ENCODE measurements around the gene PUS7L. TPM values are rescaled to one million over a fixed set of nuclear protein-coding genes. Genes with fewer than 3 reads are reported as not detected.

PUS7L gene
- total RNA-seq, 1 experiment from 2014 or later: 11.4 TPM

GRCh38 chr12:43737646-43738045, 20.9 kb downstream of the PUS7L start:
- H3K27me3 ChIP-seq (ENCODE audit: control insufficient read depth, insufficient read depth, low read length): no peaks in the 10 kb centered on the region
- peaks cover 3% of the 10 kb centered on the region; the same call in 1 of the 2 replicates for H3K36me3 ChIP-seq (ENCODE audit: control insufficient read depth, insufficient read depth, low read length)
- POLR2A ChIA-PET: no interaction called here
- no peaks in the 10 kb centered on the region for H3K9me3 ChIP-seq (ENCODE audit: control insufficient read depth, insufficient read depth, low read depth, low read length)
- CTCF ChIA-PET: no interaction called here
- in situ Hi-C loops (cut with HindIII; ENCODE audit: low pct_unique_long_range_greater_than_20kb, low sequenced_read_pairs): no loop called here
- no peak for ATAC-seq
- H3K4me3 ChIP-seq (ENCODE audit: low read depth in 2 of 2, low read length in 2 of 2): no peak overlapping the region
- intact Hi-C loops (cut with micrococcal nuclease; ENCODE audit: unreplicated experiment): no loop called here
- TF ChIP-seq TCF7L2 (IDR thresholded peaks at IDR 0.05; ENCODE audit: low read depth, low read length): no peak
- no peak for TF ChIP-seq POLR2AphosphoS5 (IDR thresholded peaks at IDR 0.05; ENCODE audit: low read depth, low read length)
- no peak for TF ChIP-seq REST (IDR thresholded peaks at IDR 0.05; ENCODE audit: insufficient read depth in 1 of 2, low read depth in 2 of 2, low read length in 1 of 2)
- TF ChIP-seq SIN3A (IDR thresholded peaks at IDR 0.05; ENCODE audit: borderline replicate concordance, insufficient read depth, low read depth, low read length): no peak
- no peak for TF ChIP-seq CTCF (IDR thresholded peaks at IDR 0.05)
- no TSS peak for BruUV-seq (replicated peaks)
- no peak for DNase-seq (ENCODE audit: low read depth, low spot score)
- no peak overlapping the region for H3K27ac ChIP-seq (ENCODE audit: low read length)
- H3K4me1 ChIP-seq (ENCODE audit: control insufficient read depth, insufficient read depth, low read length): no peaks in the 10 kb centered on the region

GRCh38 chr12:43736927-43737440, 21.6 kb downstream of the PUS7L start:
- BruUV-seq (replicated peaks): no TSS peak
- Histone ChIP-seq H3K27me3 (ENCODE audit: control insufficient read depth, insufficient read depth, low read length) (no peaks in the 10 kb centered on the region), H3K4me1 (ENCODE audit: control insufficient read depth, insufficient read depth, low read length) (no peaks in the 10 kb centered on the region), H3K4me3 (ENCODE audit: low read depth in 2 of 2, low read length in 2 of 2) (no peak overlapping the region), H3K9me3 (ENCODE audit: control insufficient read depth, insufficient read depth, low read depth, low read length) (no peaks in the 10 kb centered on the region), H3K36me3 (ENCODE audit: control insufficient read depth, insufficient read depth, low read length) (peaks cover 3% of the 10 kb centered on the region; the same call in 1 of the 2 replicates), H3K27ac (ENCODE audit: low read length) (no peak overlapping the region)
- no peak for ATAC-seq
- ChIA-PET CTCF (interaction anchor here (0.5 kb wide), 1 partner anchor 1070 kb away, joined by 3 read pairs; no protein-coding TSS in a partner anchor), POLR2A (no interaction called here)
- DNase-seq (ENCODE audit: low read depth, low spot score): no peak
- TF ChIP-seq REST (IDR thresholded peaks at IDR 0.05; ENCODE audit: insufficient read depth in 1 of 2, low read depth in 2 of 2, low read length in 1 of 2): no peak
- TF ChIP-seq TCF7L2 (IDR thresholded peaks at IDR 0.05; ENCODE audit: low read depth, low read length): no peak
- TF ChIP-seq POLR2AphosphoS5 (IDR thresholded peaks at IDR 0.05; ENCODE audit: low read depth, low read length): no peak
- TF ChIP-seq SIN3A (IDR thresholded peaks at IDR 0.05; ENCODE audit: borderline replicate concordance, insufficient read depth, low read depth, low read length): no peak
- TF ChIP-seq CTCF (IDR thresholded peaks at IDR 0.05): no peak
- in situ Hi-C loops (cut with HindIII; ENCODE audit: low pct_unique_long_range_greater_than_20kb, low sequenced_read_pairs): no loop called here
- intact Hi-C loops (cut with micrococcal nuclease; ENCODE audit: unreplicated experiment): no loop called here

Measured in Panc1 (cell line).